Stimulated activated CD4-positive, alpha-beta T cell treated with anti-CD3 and anti-CD28 coated beads, Interleukin-15, amount 100 ng/mL, for 24 hours (primary cell): ENCODE measurements around the gene RDH5.
A peak's percentile ranks its signal among the peaks of the same experiment; 100 is the strongest.

Source experiments
- DNase-seq: peaks from one replicate; pipeline ENCODE4 v3.0.0-alpha.2; 2020

The RDH5 gene

GRCh38 chr12:55729819-55730818, 9.9 kb downstream of the RDH5 start:
- peak; percentile 37 for DNase-seq

DNA sequence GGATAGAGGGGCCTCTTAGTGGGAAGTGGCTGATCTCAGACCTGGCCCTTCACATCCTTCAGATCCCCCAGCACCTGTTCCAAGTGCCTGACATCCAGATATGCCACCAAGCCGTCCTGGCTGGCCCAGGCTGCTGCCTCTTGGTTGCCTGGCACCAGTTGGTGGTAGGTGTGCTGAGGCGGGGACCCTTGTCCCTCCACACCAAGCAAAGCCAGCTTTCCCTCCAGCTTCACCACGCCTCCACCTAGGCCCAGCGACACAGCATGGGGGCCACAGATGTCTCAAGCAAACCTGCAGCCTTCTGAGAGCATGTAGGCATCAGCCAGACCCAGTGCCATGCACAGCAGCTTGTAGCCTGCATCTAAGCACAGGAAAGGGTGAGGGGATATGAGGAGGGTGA, 12.1 kb downstream of the RDH5 start:
- DNase-seq: no peak

- DNase-seq: no peak
These were observed 12.9 kb downstream of the RDH5 start for GRCh38 chr12:55733021-55733555.

DNA sequence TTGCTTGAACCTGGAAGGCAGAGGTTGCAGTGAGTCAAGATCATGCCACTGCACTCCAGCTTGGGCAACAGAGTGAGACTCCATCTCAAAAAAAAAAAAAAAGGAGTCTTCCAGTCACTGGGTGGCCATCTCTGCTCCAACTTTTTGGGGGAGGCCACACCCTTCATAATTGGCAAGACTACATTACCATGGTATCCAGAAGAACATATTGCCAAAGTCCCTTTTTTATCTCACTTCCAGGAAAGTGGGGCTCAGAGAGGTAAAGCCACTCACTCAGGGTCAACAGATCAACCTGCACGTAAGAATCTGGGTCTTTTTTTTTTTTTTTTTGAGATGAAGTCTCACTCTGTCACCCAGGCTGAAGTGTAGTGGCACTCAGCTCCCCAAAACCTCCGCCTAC, 13.7 kb downstream of the RDH5 start:
- no peak for DNase-seq

- DNase-seq: no peak
These were observed 14.4 kb downstream of the RDH5 start for GRCh38 chr12:55734595-55734994.

DNA sequence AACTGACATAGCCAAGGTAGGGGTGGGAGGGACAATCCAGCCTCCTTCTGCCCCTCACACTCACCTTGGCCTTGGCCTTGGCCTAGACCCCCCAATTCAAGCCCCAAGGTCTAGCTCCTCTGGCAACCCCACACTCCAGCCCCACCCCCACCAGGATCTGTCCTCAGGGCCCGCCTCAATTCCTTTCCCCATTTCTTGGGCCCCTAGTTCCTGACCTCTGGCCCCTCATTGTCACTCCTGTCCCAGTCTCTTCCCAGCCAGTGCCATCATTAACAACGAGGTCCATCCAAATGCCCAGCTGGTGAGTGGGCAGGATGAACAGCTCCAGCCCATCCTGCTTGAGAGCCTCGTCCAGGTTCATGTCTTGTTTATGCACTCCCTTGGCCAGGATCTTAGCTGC, 15.9 kb downstream of the RDH5 start:
- no peak for DNase-seq

- DNase-seq: peak; percentile 76
These were observed 16.8 kb downstream of the RDH5 start for GRCh38 chr12:55736780-55737580.

DNA sequence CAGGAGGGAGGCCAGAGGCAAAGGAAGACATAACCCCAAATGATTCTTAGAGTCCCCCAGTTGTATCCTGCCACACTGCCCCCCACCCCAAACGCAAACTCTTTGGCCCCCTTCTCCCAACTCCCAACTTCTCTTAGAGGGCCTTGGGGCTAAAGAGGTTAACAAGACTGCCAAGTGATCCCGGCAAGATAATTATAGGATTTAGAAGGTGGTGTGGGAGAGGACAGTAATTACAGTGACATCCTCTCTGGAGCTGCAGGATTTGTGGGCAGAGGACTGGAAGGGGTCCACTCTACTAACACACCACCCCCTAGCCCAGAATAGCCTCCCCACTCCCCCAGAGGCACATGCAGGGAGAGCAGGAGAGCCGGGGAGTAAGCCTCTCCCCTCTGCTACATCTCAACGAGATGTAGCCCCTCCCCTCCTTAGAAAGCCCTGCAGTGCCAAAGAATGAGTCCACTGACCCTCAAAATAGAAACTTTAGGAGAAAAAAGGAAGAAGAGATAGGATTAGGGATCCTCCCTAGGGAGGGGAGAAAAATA, 17.5 kb downstream of the RDH5 start:
- DNase-seq: no peak

GRCh38 chr12:55738123-55739024, 18.2 kb downstream of the RDH5 start:
- peak; percentile 89 for DNase-seq

- DNase-seq: no peak
These were observed 18.8 kb downstream of the RDH5 start for GRCh38 chr12:55739025-55739378.

- DNase-seq: no peak
These were observed 21.9 kb downstream of the RDH5 start for GRCh38 chr12:55741931-55742680.

GRCh38 chr12:55742719-55743405, 22.7 kb downstream of the RDH5 start, which contains the start of gene GDF11:
TSS of gene GDF11 (plus strand) at chr12:55743122. CDS start at chr12:55743317, 195 bp downstream.
- peak; percentile 87 for DNase-seq

DNA sequence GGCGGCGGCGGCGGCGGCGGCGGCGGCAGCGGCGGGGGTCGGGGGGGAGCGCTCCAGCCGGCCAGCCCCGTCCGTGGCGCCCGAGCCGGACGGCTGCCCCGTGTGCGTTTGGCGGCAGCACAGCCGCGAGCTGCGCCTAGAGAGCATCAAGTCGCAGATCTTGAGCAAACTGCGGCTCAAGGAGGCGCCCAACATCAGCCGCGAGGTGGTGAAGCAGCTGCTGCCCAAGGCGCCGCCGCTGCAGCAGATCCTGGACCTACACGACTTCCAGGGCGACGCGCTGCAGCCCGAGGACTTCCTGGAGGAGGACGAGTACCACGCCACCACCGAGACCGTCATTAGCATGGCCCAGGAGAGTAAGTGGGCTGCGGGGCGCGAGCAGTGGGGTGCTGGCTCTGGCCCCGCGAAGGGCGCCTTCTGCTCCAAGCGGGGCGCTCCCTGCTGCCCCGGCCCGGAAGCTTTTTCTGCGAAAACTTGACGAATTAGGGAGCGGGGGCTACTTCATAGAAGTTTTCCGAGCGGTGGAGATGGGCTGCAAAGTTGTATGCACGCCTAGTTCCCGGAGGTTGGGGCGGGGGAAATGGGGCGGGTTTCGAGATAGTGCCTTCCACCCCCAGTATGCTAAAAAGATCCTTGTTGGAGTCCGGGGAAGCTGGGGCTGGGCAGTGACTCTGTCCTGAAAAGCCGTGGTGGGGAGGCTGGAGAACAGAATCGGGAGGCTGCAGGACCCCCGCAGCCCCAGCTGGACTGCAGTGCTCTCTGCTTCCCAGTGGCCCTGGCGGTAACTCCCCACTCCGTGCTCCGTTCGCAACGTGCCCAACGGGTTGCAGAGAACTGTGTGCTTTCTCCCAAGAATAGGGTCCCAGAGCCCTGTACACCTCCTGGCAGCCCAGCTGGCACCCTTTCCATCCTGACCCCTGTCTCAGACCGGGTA, 23.5 kb downstream of the RDH5 start:
- peak; percentile 62 for DNase-seq

GRCh38 chr12:55744340-55745030, 24.3 kb downstream of the RDH5 start:
- no peak for DNase-seq

DNA sequence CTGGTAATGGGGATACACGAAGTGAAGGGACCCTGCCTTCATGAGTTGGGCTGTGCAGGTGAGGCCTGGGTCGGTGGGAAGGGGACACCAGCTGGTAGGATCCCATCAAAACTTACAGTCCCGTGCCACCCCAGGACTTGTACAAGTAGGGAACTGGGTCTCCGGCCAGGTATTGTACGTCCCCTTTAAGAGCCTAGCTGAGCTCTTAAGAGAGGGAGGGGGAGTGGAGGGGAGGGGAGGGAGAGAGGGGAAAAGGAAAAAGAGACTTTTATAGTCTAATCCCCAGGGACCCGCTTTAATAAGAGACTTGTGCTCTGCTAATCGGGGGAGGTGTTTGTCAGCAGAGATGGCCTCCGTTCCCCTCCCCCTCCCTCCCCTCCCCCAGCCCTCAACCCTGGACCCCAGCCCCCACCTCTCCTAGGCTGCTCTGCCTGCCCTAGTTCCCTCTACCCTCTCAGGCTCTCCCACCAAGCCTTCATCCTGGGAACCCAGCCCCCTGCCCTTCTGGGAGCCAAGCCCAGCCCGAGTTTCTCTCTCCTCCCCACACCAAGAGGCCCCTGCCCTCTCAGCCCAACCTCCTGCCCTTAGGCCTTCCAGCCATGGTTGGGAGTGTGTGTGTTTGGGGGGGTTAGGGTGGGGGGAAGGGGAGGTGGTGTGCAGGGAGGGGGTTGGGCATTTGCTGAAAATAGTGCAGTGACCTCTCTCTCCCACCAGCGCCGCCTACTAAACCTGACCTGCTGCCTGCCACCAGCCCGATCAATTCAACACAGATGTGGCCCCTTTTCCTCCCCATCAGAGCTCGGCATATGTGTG, 25.4 kb downstream of the RDH5 start:
- no peak for DNase-seq

DNA sequence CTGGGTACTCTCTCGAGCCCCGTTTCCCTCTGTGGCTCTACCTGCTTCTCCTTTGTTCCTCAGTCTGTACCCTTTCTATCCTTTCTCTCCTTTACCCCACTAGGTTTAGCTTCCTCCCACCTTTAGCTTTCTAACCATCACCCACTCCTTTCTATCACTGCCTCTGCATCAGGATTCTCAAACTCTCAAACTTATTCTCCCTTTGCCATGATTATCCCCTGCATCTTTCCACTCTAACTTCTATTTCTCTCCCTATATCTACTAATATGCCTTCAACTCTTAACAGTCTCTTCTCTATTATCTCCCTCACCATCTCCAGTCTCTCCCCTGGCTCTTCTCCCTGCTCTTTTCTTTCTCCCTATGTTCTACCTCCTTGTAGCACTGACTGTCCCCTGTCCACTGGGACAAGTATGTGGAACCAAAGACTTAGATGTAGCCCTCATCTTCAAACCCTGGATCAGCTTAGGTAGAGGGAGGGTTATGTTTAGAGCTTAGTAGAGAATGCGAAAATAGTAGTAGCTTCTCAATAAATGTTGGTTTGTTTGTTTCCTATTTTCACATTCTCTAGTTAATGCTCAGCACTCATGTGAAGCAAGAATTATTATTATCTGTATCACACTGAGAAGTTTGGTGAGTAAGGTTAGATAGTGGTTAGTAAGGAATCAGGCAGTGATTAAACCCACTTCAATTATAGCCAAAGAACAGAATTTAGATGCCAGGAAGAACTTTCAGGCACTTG, 26.1 kb downstream of the RDH5 start:
- DNase-seq: no peak

DNA sequence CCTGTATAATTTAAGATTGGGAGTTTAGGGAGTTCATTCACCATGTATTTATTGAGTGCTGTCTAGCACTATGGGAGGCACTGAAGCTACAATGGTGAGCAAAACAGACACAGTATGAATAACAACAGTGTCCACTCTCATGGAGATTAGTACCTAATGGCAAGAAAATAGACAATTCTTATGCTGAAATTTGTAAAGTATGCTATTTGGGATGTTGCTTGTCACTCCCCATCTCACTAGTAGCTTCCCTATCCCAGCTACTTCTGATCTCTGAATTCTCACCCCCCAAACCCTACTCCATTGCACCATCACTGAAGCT, 26.7 kb downstream of the RDH5 start:
- no peak for DNase-seq
